ENCODE measurements around the gene B4GALT5.
"Not testable (repeated sequence)": the region's sequence is repeated elsewhere in the genome, so short reads cannot be mapped to it uniquely, and the experiment has no call there.

Gene B4GALT5

GRCh38 chr20:49707118-49707517, 6.6 kb downstream of the B4GALT5 start:
- Histone ChIP-seq H3K9me3 (ENCODE audit: control insufficient read depth, low read length) (no peaks in the 10 kb centered on the region), H3K36me3 (ENCODE audit: control insufficient read depth, insufficient read depth, low read length) (no peaks in the 10 kb centered on the region), H3K4me1 (ENCODE audit: control insufficient read depth, insufficient read depth, low read length) (peaks cover 22% of the 10 kb centered on the region), H3K9ac (ENCODE audit: low read length) (peak overlapping the region; percentile 44), H3K27me3 (ENCODE audit: control insufficient read depth, insufficient read depth, low read length) (no peaks in the 10 kb centered on the region), H3K4me3 (ENCODE audit: low read length) (no peak overlapping the region)

GRCh38 chr20:49706630-49707091, 7.0 kb downstream of the B4GALT5 start:
- Histone ChIP-seq H3K27me3 (ENCODE audit: control insufficient read depth, insufficient read depth, low read length) (no peaks in the 10 kb centered on the region), H3K9ac (ENCODE audit: low read length) (peak overlapping the region; percentile 44), H3K9me3 (ENCODE audit: control insufficient read depth, low read length) (no peaks in the 10 kb centered on the region), H3K4me3 (ENCODE audit: low read length) (no peak overlapping the region), H3K4me1 (ENCODE audit: control insufficient read depth, insufficient read depth, low read length) (peaks cover 24% of the 10 kb centered on the region), H3K36me3 (ENCODE audit: control insufficient read depth, insufficient read depth, low read length) (no peaks in the 10 kb centered on the region)

DNA sequence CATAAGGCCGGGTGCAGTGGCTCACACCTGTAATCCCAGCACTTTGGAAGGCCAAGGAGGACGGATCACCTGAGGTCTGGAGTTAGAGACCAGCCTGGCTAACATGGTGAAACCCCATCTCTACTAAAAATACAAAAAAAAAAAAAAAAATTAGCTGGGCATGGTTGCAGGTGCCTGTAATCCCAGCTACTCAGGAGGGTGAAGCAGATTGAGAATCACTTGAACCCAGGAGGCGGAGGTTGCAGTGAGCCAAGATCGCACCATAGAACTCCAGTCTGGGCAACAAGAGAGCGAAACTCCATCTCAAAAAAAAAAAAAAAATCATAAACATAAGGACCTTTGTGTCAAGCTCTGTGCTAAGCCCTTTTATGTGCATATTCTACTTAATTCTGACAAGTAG, 7.8 kb downstream of the B4GALT5 start:
- not testable (repeated sequence) for H3K9ac ChIP-seq (ENCODE audit: low read length); H3K9me3 ChIP-seq (ENCODE audit: control insufficient read depth, low read length); H3K27me3 ChIP-seq (ENCODE audit: control insufficient read depth, insufficient read depth, low read length); H3K4me3 ChIP-seq (ENCODE audit: low read length); H3K36me3 ChIP-seq (ENCODE audit: control insufficient read depth, insufficient read depth, low read length)
- peaks cover 32% of the 10 kb centered on the region for H3K4me1 ChIP-seq (ENCODE audit: control insufficient read depth, insufficient read depth, low read length)

DNA sequence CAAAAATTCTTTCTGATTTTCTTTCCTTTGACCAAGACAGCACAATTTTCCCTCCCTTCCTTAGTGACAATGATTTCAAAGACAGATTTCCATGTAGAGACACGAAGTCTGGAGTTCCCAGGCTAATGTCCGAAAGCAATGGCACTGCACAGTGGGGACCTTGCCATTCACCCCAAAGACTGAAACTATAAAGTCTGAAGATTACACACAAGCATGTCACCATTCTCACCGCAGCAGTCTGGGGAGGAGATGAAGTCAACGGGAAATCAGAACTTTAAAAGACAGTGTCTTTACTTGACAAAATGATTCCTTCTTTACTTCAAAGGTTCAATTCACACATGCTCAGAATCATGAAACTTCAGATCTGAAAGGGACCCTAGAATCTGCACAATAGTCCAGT, 8.3 kb downstream of the B4GALT5 start:
- no peaks in the 10 kb centered on the region for H3K27me3 ChIP-seq (ENCODE audit: control insufficient read depth, insufficient read depth, low read length)
- H3K36me3 ChIP-seq (ENCODE audit: control insufficient read depth, insufficient read depth, low read length): no peaks in the 10 kb centered on the region
- no peak overlapping the region for H3K4me3 ChIP-seq (ENCODE audit: low read length)
- no peaks in the 10 kb centered on the region for H3K9me3 ChIP-seq (ENCODE audit: control insufficient read depth, low read length)
- H3K9ac ChIP-seq (ENCODE audit: low read length): no peak overlapping the region
- peaks cover 34% of the 10 kb centered on the region for H3K4me1 ChIP-seq (ENCODE audit: control insufficient read depth, insufficient read depth, low read length)

DNA sequence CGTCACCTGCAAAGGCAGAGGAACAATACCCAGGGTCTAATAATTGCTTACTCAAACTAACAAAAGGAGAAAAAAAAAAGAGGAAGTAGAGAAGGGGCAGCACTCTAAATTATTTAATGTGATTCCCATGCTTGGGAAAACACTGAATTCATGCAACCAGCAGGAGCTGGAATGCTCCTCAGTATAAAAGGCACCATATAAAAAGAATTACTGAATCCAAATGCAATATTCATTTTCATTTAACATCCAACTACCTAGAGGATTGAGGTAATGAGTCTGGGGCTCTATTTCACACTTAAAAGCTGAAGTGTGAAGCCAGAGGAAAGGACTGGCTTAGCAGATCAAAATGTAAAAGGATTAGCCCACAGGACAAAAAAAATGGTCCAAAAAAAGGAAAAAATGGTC, 8.7 kb downstream of the B4GALT5 start:
- H3K36me3 ChIP-seq (ENCODE audit: control insufficient read depth, insufficient read depth, low read length): no peaks in the 10 kb centered on the region
- no peaks in the 10 kb centered on the region for H3K9me3 ChIP-seq (ENCODE audit: control insufficient read depth, low read length)
- H3K9ac ChIP-seq (ENCODE audit: low read length): no peak overlapping the region
- H3K4me1 ChIP-seq (ENCODE audit: control insufficient read depth, insufficient read depth, low read length): peaks cover 34% of the 10 kb centered on the region
- H3K4me3 ChIP-seq (ENCODE audit: low read length): no peak overlapping the region
- H3K27me3 ChIP-seq (ENCODE audit: control insufficient read depth, insufficient read depth, low read length): no peaks in the 10 kb centered on the region

DNA sequence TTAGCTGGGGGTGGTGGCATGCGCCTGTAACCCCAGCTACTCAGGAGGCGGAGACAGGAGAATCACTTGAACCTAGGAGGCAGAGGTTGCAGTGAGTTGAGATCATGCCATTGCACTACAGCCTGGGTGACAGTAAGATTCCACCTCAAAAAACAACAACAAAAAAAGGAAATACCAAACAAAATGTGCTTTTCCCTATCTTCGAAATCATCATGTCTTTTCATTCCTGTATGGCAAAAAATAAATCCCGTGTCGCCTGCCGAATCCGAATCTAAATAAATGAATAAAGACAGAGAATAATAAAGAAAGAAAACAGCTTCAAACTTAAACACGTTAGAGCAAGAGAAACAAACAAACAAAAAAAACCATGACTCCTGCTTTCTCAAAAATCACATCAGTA, 11.8 kb downstream of the B4GALT5 start:
- Histone ChIP-seq H3K4me1 (ENCODE audit: control insufficient read depth, insufficient read depth, low read length) (peaks cover 46% of the 10 kb centered on the region), H3K9ac (ENCODE audit: low read length) (no peak overlapping the region), H3K9me3 (ENCODE audit: control insufficient read depth, low read length) (no peaks in the 10 kb centered on the region), H3K27me3 (ENCODE audit: control insufficient read depth, insufficient read depth, low read length) (no peaks in the 10 kb centered on the region), H3K36me3 (ENCODE audit: control insufficient read depth, insufficient read depth, low read length) (no peaks in the 10 kb centered on the region), H3K4me3 (ENCODE audit: low read length) (no peak overlapping the region)

- peaks cover 46% of the 10 kb centered on the region for H3K4me1 ChIP-seq (ENCODE audit: control insufficient read depth, insufficient read depth, low read length)
- no peak overlapping the region for H3K4me3 ChIP-seq (ENCODE audit: low read length)
- no peaks in the 10 kb centered on the region for H3K9me3 ChIP-seq (ENCODE audit: control insufficient read depth, low read length)
- no peaks in the 10 kb centered on the region for H3K36me3 ChIP-seq (ENCODE audit: control insufficient read depth, insufficient read depth, low read length)
- no peak overlapping the region for H3K9ac ChIP-seq (ENCODE audit: low read length)
- no peaks in the 10 kb centered on the region for H3K27me3 ChIP-seq (ENCODE audit: control insufficient read depth, insufficient read depth, low read length)
Observed at GRCh38 chr20:49701241-49701790, 12.4 kb downstream of the B4GALT5 start.

DNA sequence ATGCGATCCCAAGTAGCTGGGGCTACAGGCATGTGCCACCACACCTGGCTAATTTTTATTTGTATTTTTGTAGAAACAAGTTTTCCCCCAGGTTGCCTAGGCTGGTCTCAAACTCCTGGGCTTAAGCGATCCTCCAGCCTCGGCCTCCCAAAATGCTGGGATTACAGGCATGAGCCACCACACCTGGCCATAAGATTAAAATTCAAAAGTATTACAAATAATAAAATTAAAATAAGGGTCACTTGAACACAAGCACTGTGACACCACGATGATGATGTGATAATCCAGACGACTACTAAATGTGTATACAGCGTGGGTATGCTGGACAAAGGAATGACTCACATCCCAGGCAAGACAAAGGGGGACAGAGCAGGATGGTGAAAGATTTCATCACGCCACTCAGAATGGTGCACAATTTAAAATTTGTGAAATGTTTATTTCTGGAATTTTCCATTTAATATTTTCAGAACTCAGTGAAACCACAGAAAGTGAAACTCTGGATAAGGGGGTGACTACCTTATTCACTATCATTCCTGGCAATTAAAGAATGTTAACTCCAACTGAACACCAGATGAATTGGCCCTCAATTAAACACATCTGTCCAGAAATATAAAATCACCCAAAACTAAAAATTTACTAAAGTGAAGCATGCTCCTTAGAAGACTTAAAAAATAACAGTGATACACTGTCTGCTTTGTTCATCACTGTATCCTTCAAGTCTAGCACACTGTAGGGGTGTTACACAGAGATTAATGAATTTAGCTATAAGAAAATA, 13.1 kb downstream of the B4GALT5 start:
- no peaks in the 10 kb centered on the region for H3K36me3 ChIP-seq (ENCODE audit: control insufficient read depth, insufficient read depth, low read length)
- H3K27me3 ChIP-seq (ENCODE audit: control insufficient read depth, insufficient read depth, low read length): no peaks in the 10 kb centered on the region
- no peak overlapping the region for H3K4me3 ChIP-seq (ENCODE audit: low read length)
- no peaks in the 10 kb centered on the region for H3K9me3 ChIP-seq (ENCODE audit: control insufficient read depth, low read length)
- H3K4me1 ChIP-seq (ENCODE audit: control insufficient read depth, insufficient read depth, low read length): peaks cover 53% of the 10 kb centered on the region
- H3K9ac ChIP-seq (ENCODE audit: low read length): no peak overlapping the region

DNA sequence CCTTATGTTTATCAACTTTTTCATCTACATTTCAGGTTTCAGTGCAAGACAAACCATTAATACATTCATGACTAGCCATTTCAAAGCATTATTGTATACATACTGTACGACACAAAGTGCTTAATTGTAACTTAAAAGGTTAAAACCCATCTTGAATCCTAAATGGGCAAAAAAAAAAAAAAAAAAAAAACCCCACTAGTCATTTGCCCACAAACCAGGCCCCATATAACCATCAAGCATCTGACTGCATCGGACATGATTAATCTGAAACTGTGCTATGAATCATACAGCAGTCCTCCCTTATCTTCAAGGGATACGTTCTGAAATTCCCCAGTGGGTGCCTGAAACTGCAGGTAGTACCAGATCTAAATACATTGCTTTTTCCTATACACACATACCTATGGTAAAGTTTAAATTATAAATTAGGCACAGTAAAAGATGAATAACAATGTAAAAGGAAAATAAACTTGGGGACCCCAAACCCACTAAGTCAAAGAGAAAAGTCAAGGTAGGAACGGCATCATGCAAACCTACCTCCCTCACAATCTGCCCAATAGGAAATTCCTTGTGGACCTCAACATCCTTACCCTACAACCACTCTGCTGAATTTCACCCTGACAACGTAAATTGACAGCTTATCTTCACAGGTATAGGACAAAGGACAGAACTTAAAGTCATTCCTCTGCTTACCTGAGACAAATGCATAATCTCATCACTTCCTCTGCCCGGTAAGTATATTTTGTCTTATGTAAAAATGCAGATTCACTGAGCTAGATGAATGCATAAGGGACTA, 14.3 kb downstream of the B4GALT5 start:
- H3K27me3 ChIP-seq (ENCODE audit: control insufficient read depth, insufficient read depth, low read length): no peaks in the 10 kb centered on the region
- H3K9ac ChIP-seq (ENCODE audit: low read length): no peak overlapping the region
- no peaks in the 10 kb centered on the region for H3K9me3 ChIP-seq (ENCODE audit: control insufficient read depth, low read length)
- peaks cover 65% of the 10 kb centered on the region for H3K4me1 ChIP-seq (ENCODE audit: control insufficient read depth, insufficient read depth, low read length)
- no peak overlapping the region for H3K4me3 ChIP-seq (ENCODE audit: low read length)
- no peaks in the 10 kb centered on the region for H3K36me3 ChIP-seq (ENCODE audit: control insufficient read depth, insufficient read depth, low read length)

DNA sequence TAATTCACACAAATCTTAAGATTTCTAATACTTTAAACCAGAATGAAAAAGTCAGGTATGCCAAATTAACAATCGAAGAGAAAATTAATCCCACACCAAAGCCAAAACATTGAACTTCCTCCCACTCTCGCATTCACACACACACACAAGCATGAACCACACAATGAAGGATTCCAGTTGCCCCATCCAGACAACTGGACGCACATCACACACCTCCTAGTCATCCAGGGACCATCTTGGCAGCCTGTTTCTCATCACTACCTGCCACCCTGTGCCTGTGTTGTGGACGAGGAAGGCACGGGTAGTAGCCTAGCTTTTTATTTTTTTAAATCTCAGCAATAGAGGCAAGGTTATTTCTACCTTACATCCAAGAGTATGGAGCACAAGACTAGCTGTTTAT, 15.2 kb downstream of the B4GALT5 start:
- H3K4me1 ChIP-seq (ENCODE audit: control insufficient read depth, insufficient read depth, low read length): peaks cover 74% of the 10 kb centered on the region
- no peak overlapping the region for H3K9ac ChIP-seq (ENCODE audit: low read length)

GRCh38 chr20:49697071-49697470, 16.6 kb downstream of the B4GALT5 start:
- Histone ChIP-seq H3K4me3 (ENCODE audit: low read length) (no peak overlapping the region), H3K36me3 (ENCODE audit: control insufficient read depth, insufficient read depth, low read length) (no peaks in the 10 kb centered on the region), H3K9me3 (ENCODE audit: control insufficient read depth, low read length) (no peaks in the 10 kb centered on the region), H3K27me3 (ENCODE audit: control insufficient read depth, insufficient read depth, low read length) (no peaks in the 10 kb centered on the region), H3K9ac (ENCODE audit: low read length) (peak overlapping the region; percentile 11), H3K4me1 (ENCODE audit: control insufficient read depth, insufficient read depth, low read length) (peaks cover 85% of the 10 kb centered on the region)

More for the DNA sequence above, 15.2 kb downstream of the B4GALT5 start:
- no peak overlapping the region for H3K4me3 ChIP-seq (ENCODE audit: low read length)
- H3K27me3 ChIP-seq (ENCODE audit: control insufficient read depth, insufficient read depth, low read length): no peaks in the 10 kb centered on the region
- no peaks in the 10 kb centered on the region for H3K36me3 ChIP-seq (ENCODE audit: control insufficient read depth, insufficient read depth, low read length)
- no peaks in the 10 kb centered on the region for H3K9me3 ChIP-seq (ENCODE audit: control insufficient read depth, low read length)

DNA sequence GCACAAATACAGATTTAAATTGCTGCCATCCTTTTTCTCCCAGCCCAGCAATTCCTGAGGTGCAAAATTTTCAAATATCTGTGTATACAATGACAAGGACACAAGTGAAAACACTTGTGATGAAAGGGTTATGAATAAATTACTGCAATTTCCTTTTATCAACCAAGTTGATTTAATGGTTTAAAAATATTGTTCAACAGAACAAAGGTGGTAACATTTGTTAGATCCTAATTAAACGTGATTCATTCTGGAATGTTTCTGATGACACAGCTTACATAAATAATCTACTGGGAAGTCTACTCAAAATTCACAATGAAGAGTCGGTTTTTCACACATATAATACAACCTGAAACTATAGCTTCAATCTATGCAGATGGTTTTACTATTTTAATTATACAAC, 17.1 kb downstream of the B4GALT5 start:
- Histone ChIP-seq H3K27me3 (ENCODE audit: control insufficient read depth, insufficient read depth, low read length) (no peaks in the 10 kb centered on the region), H3K4me1 (ENCODE audit: control insufficient read depth, insufficient read depth, low read length) (peaks cover 87% of the 10 kb centered on the region), H3K9ac (ENCODE audit: low read length) (no peak overlapping the region), H3K9me3 (ENCODE audit: control insufficient read depth, low read length) (no peaks in the 10 kb centered on the region), H3K36me3 (ENCODE audit: control insufficient read depth, insufficient read depth, low read length) (no peaks in the 10 kb centered on the region), H3K4me3 (ENCODE audit: low read length) (no peak overlapping the region)
